IMR-90 (cell line): ENCODE measurements around the gene FNTB. TPM values are rescaled to one million over a fixed set of nuclear protein-coding genes. Genes with fewer than 3 reads are reported as not detected.

ENCODE experiments used
- ATAC-seq: fragments of 200-7000 bp; cut with Tn5 transposase; 2 replicates; pipeline ENCODE4 v1.9.1; 2020; ENCODE audit warnings: low read depth, mild to moderate bottlenecking, moderate library complexity
- BruUV-seq: library from RNA; stranded (reverse); fragments of 400-500 nt; replicated peaks from 2 replicates; lab custom pipeline; 2021; lab: Mats Ljungman, UMichigan
- CTCF ChIA-PET: fragments of 300-600 bp; formaldehyde crosslinking; extraction: SDS; loops from one replicate; lab custom pipeline; 2021; ENCODE audit warnings: antibody characterized with exemption; lab: Yijun Ruan, JAX
- POLR2A ChIA-PET: fragments of 300-600 bp; sonication (Branson Sonifier 250); formaldehyde crosslinking; loops from one replicate; lab custom pipeline; 2022; ENCODE audit warnings: antibody characterized with exemption; ENCODE audit not compliant: unreplicated experiment; lab: Charles Lee
- DNase-seq: peaks from one replicate; pipeline ENCODE4 v3.0.0; 2013
- H2AFZ ChIP-seq: replicated peaks from 2 replicates; pipeline ENCODE3; 2013; ENCODE audit warnings: low read length, mild to moderate bottlenecking; ENCODE audit not compliant: poor library complexity
- H2AK5ac ChIP-seq: 2 replicates; pipeline ENCODE4 v1.6.1; 2013; ENCODE audit warnings: low read depth, low read length, inconsistent platforms
- H2AK9ac ChIP-seq: replicated peaks from 2 replicates; pipeline ENCODE3; 2013; ENCODE audit warnings: mild to moderate bottlenecking, low read depth, low read length, moderate library complexity; ENCODE audit not compliant: poor library complexity
- H2BK120ac ChIP-seq: 2 replicates; pipeline ENCODE4 v1.6.1; 2013; ENCODE audit warnings: low read depth, low read length, inconsistent platforms
- H2BK15ac ChIP-seq: 3 replicates; pipeline ENCODE4 v1.6.1; 2013; ENCODE audit warnings: low read depth, low read length, inconsistent platforms
- H2BK20ac ChIP-seq: 2 replicates; pipeline ENCODE4 v1.6.1; 2013; ENCODE audit warnings: low read depth, mild to moderate bottlenecking, inconsistent platforms, low read length, moderate library complexity
- H2BK5ac ChIP-seq: 2 replicates; pipeline ENCODE4 v1.6.1; 2013; ENCODE audit warnings: mild to moderate bottlenecking, low read depth, low read length, inconsistent platforms; ENCODE audit not compliant: poor library complexity, severe bottlenecking
- H3K14ac ChIP-seq: replicated peaks from 2 replicates; pipeline ENCODE4 v1.6.1; 2013; ENCODE audit warnings: low read depth, low read length, inconsistent platforms
- H3K18ac ChIP-seq: 2 replicates; pipeline ENCODE4 v1.6.1; 2013; ENCODE audit warnings: low read depth, low read length, control low read depth
- H3K23ac ChIP-seq: 2 replicates; pipeline ENCODE4 v1.6.1; 2013; ENCODE audit warnings: low read depth, low read length, inconsistent platforms
- H3K27ac ChIP-seq: 2 replicates; pipeline ENCODE4 v1.5.1; 2013; ENCODE audit warnings: mild to moderate bottlenecking, control low read depth, low read length; ENCODE audit not compliant: insufficient read depth
- H3K27me3 ChIP-seq: 2 replicates; pipeline ENCODE4 v1.6.1; 2013; ENCODE audit warnings: low read length; ENCODE audit not compliant: control insufficient read depth, insufficient read depth
- H3K36me3 ChIP-seq: 2 replicates; pipeline ENCODE4 v1.6.1; 2013; ENCODE audit warnings: low read length, mixed read lengths; ENCODE audit not compliant: control insufficient read depth, insufficient read depth
- H3K4ac ChIP-seq: 2 replicates; pipeline ENCODE4 v1.6.1; 2013; ENCODE audit warnings: low read depth, low read length, inconsistent platforms
- H3K4me1 ChIP-seq: 2 replicates; pipeline ENCODE4 v1.6.1; 2013; ENCODE audit warnings: low read length, mixed read lengths; ENCODE audit not compliant: control insufficient read depth, insufficient read depth
- H3K4me2 ChIP-seq: 2 replicates; pipeline ENCODE4 v1.6.1; 2013; ENCODE audit warnings: low read depth, mild to moderate bottlenecking, control low read depth, low read length, moderate library complexity
- H3K4me3 ChIP-seq: 2 replicates; pipeline ENCODE4 v1.5.1; 2013; ENCODE audit warnings: low read depth, mild to moderate bottlenecking, control low read depth, low read length, moderate library complexity; ENCODE audit not compliant: insufficient read depth
- H3K56ac ChIP-seq: 2 replicates; pipeline ENCODE4 v1.6.1; 2013; ENCODE audit warnings: low read length, inconsistent platforms; ENCODE audit not compliant: insufficient read depth; ENCODE audit errors: extremely low read depth
- H3K79me1 ChIP-seq, 2 experiments: 2 replicates each; pipeline ENCODE4 v1.6.1; 2013; ENCODE audit warnings: low read length in 2 of 2, inconsistent platforms in 1 of 2, low read depth in 1 of 2
- H3K9ac ChIP-seq: 2 replicates; pipeline ENCODE4 v1.6.1; 2013; ENCODE audit warnings: low read depth, low read length, control low read depth
- H3K9me1 ChIP-seq: 2 replicates; pipeline ENCODE4 v1.6.1; 2013; ENCODE audit warnings: low read length, inconsistent platforms; ENCODE audit not compliant: insufficient read depth
- H3K9me3 ChIP-seq: 2 replicates; pipeline ENCODE4 v1.6.1; 2013; ENCODE audit warnings: low read length; ENCODE audit not compliant: control insufficient read depth, insufficient read depth
- H4K20me1 ChIP-seq: 2 replicates; pipeline ENCODE4 v1.6.1; 2013; ENCODE audit warnings: low read length, inconsistent platforms; ENCODE audit not compliant: insufficient read depth
- H4K5ac ChIP-seq: 2 replicates; pipeline ENCODE4 v1.6.1; 2013; ENCODE audit warnings: mild to moderate bottlenecking, low read depth, low read length, control low read depth
- H4K8ac ChIP-seq, 2 experiments: 2 replicates each; pipeline ENCODE4 v1.6.1; 2013; ENCODE audit warnings: low read depth in 2 of 2, low read length in 2 of 2, control low read depth in 1 of 2, inconsistent platforms in 1 of 2
- H4K91ac ChIP-seq: 2 replicates; pipeline ENCODE4 v1.6.1; 2013; ENCODE audit warnings: low read depth, low read length, inconsistent platforms; ENCODE audit not compliant: insufficient read depth
- BHLHE40 ChIP-seq: fragments of 150-350 bp; IDR thresholded peaks from 2 replicates; pipeline ENCODE4 v1.6.1; 2016; ENCODE audit warnings: mild to moderate bottlenecking, low read depth, low read length
- CHD1 ChIP-seq: IDR thresholded peaks from 2 replicates; pipeline ENCODE4 v1.6.1; 2012; ENCODE audit warnings: low read depth, low read length, improper control_type of control experiment
- ELK1 ChIP-seq: fragments of 150-350 bp; IDR thresholded peaks from 2 replicates; pipeline ENCODE4 v1.6.1; 2016; ENCODE audit warnings: low read depth, mild to moderate bottlenecking, low read length, moderate library complexity, borderline replicate concordance
- MAFK ChIP-seq: IDR thresholded peaks from 2 replicates; pipeline ENCODE4 v1.6.1; 2012; ENCODE audit warnings: low read depth, low read length, improper control_type of control experiment
- NFE2L2 ChIP-seq: fragments of 150-350 bp; IDR thresholded peaks from 2 replicates; pipeline ENCODE4 v1.6.1; 2016; ENCODE audit warnings: low read depth, mild to moderate bottlenecking, low read length
- POLR2A ChIP-seq: IDR thresholded peaks from 2 replicates; pipeline ENCODE4 v1.6.1; 2012; ENCODE audit warnings: mild to moderate bottlenecking, low read depth, low read length
- RAD21 ChIP-seq: IDR thresholded peaks from 2 replicates; pipeline ENCODE4 v1.6.1; 2012; ENCODE audit warnings: low read length, improper control_type of control experiment
- USF2 ChIP-seq: fragments of 150-350 bp; IDR thresholded peaks from 2 replicates; pipeline ENCODE4 v1.6.1; 2017; ENCODE audit warnings: mild to moderate bottlenecking, antibody characterized with exemption, low read length, low read depth
- WGBS, 2 experiments: methylation state at CpG; one replicate each; pipeline versions ENCODE4 v1.1.5 to v1.1.7; 2013; ENCODE audit warnings: missing lambda C conversion rate in 2 of 2; ENCODE audit not compliant: insufficient read length in 1 of 2; ENCODE audit errors: extremely low coverage in 2 of 2; 5-methylcytosine and 5-hydroxymethylcytosine counted together
- dilution Hi-C: fragments of 300-500 bp; cut with HindIII; formaldehyde crosslinking; loops from one replicate; pipeline ENCODE4 v1.14.3; 2018; ENCODE audit warnings: low sequenced_read_pairs; ENCODE audit not compliant: unreplicated experiment
- in situ Hi-C: fragments of 300-500 bp; cut with MboI; formaldehyde crosslinking; loops from 3 replicates; pipeline ENCODE4 v1.14.3; 2019; ENCODE audit warnings: low sequenced_read_pairs, inconsistent platforms, mixed read lengths
- intact Hi-C: fragments of 100-400 bp; cut with micrococcal nuclease; formaldehyde crosslinking; loops from 2 replicates; pipeline ENCODE4 v1.10.0; 2022
- polyA plus RNA-seq, 3 experiments: library from polyadenylated mRNA; depleted of rRNA; stranded (reverse); fragments of >200 nt; gene quantifications; 2 replicates each; pipeline ENCODE4 v1.2.3, GENCODE V29; 2012; ENCODE audit warnings: low replicate concordance in 1 of 3
- total RNA-seq: library from RNA; depleted of rRNA; stranded (reverse); fragments of >200 nt; gene quantifications from 2 replicates; pipeline ENCODE4 v1.2.3, GENCODE V29; 2012

Gene FNTB
- total and polyA plus RNA-seq, 2 of the 4 experiments (the other 2 are of a cell fraction): 9.9 to 18.5 TPM

GRCh38 chr14:65098586-65098985 lies 111.9 kb downstream of the FNTB start:
- H3K4me3 ChIP-seq: no peak overlapping the region
- H3K56ac ChIP-seq: no peak overlapping the region
- H2BK15ac ChIP-seq: no peak overlapping the region
- no peak overlapping the region for H3K9ac ChIP-seq
- H3K14ac ChIP-seq: no peak overlapping the region
- no peak for ATAC-seq
- no peak overlapping the region for H2BK5ac ChIP-seq
- no peak overlapping the region for H2BK20ac ChIP-seq
- H3K18ac ChIP-seq: no peak overlapping the region
- H3K4me1 ChIP-seq: peaks cover 6% of the 10 kb centered on the region; the same call in 1 of the 2 replicates
- WGBS, 2 experiments: no CpG with 5 or more reads among the region's 2 CpGs
- CTCF ChIA-PET: no interaction called here
- H3K79me1 ChIP-seq: peaks cover 35 to 61% of the 10 kb centered on the region in 2 experiments
- intact Hi-C loops (no loop called here), in situ Hi-C loops (no loop called here), dilution Hi-C loops (no loop called here)
- no peak overlapping the region for H3K23ac ChIP-seq
- H3K9me1 ChIP-seq: peaks cover 13% of the 10 kb centered on the region; the same call in 1 of the 2 replicates
- no peak overlapping the region for H2AFZ ChIP-seq
- H4K91ac ChIP-seq: no peak overlapping the region
- no peak overlapping the region for H4K8ac ChIP-seq
- H4K20me1 ChIP-seq: peaks cover 26% of the 10 kb centered on the region
- peak; percentile 46 for DNase-seq
- H2AK5ac ChIP-seq: no peak overlapping the region
- POLR2A ChIA-PET: no interaction called here
- peaks cover 9% of the 10 kb centered on the region for H3K36me3 ChIP-seq
- peak overlapping the region; percentile 56; the same call in 1 of the 2 replicates for H3K4me2 ChIP-seq
- H4K5ac ChIP-seq: no peak overlapping the region
- no peak overlapping the region for H3K4ac ChIP-seq
- TF ChIP-seq RAD21 (no peak), BHLHE40 (no peak), CHD1 (no peak), ELK1 (no peak), USF2 (no peak), NFE2L2 (no peak), MAFK (no peak), POLR2A (no peak)
- no peak overlapping the region for H2AK9ac ChIP-seq
- H2BK120ac ChIP-seq: no peak overlapping the region
- H3K9me3 ChIP-seq: no peaks in the 10 kb centered on the region
- H3K27me3 ChIP-seq: no peaks in the 10 kb centered on the region
- no peak overlapping the region for H3K27ac ChIP-seq
- no TSS peak for BruUV-seq
